GM19240 (cell line): Measurements from ENCODE around the gene KLHL26.
A peak's percentile ranks its signal among the peaks of the same experiment; 100 is the strongest.

Source experiments
- DNase-seq: peaks from one replicate; pipeline ENCODE4 v3.0.0; 2011; ENCODE audit warnings: low spot score; ENCODE audit not compliant: insufficient read length

KLHL26 gene

GRCh38 chr19:18647807-18648206, 11.0 kb downstream of the KLHL26 start:
- DNase-seq, result no peak

GRCh38 chr19:18648973-18649315, 12.1 kb downstream of the KLHL26 start:
- DNase-seq, result no peak

- no peak for DNase-seq
Measured at GRCh38 chr19:18649371-18650020, 12.7 kb downstream of the KLHL26 start.

GRCh38 chr19:18650021-18650390, 13.2 kb downstream of the KLHL26 start:
- DNase-seq, result no peak

GRCh38 chr19:18650468-18651041, 13.7 kb downstream of the KLHL26 start:
- DNase-seq, result no peak

GRCh38 chr19:18651300-18651699, 14.5 kb downstream of the KLHL26 start:
- no peak for DNase-seq

- no peak for DNase-seq
Measured at GRCh38 chr19:18651733-18652132, 14.9 kb downstream of the KLHL26 start.

- DNase-seq, result no peak
Measured at GRCh38 chr19:18653853-18654252, 17.0 kb downstream of the KLHL26 start.

GRCh38 chr19:18654469-18654868, 17.6 kb downstream of the KLHL26 start:
- DNase-seq, result no peak

GRCh38 chr19:18655173-18655844, 18.5 kb downstream of the KLHL26 start:
- DNase-seq, result no peak

GRCh38 chr19:18656337-18657086, 19.7 kb downstream of the KLHL26 start:
- DNase-seq, result no peak

GRCh38 chr19:18657590-18658365, 20.9 kb downstream of the KLHL26 start:
- no peak for DNase-seq

GRCh38 chr19:18658366-18658855, 21.6 kb downstream of the KLHL26 start:
- no peak for DNase-seq

GRCh38 chr19:18659281-18660050, 22.6 kb downstream of the KLHL26 start:
- peak; percentile 47 for DNase-seq

GRCh38 chr19:18660051-18660910, 23.5 kb downstream of the KLHL26 start:
- DNase-seq, result no peak

GRCh38 chr19:18660939-18661670, 24.3 kb downstream of the KLHL26 start:
- DNase-seq, result no peak

- DNase-seq, result no peak
Measured at GRCh38 chr19:18662972-18663732, 26.3 kb downstream of the KLHL26 start.

- no peak for DNase-seq
Measured at GRCh38 chr19:18663940-18664530, 27.2 kb downstream of the KLHL26 start.
